A673 (cell line): ENCODE data around the gene PDCD11. TPM values are rescaled to one million over a fixed set of nuclear protein-coding genes. Genes with fewer than 3 reads are reported as not detected.

ENCODE experiments used
- BruUV-seq: library from RNA; stranded (reverse); fragments of 400-500 nt; replicated peaks from 2 replicates; lab custom pipeline; 2021; lab: Mats Ljungman, UMichigan
- CTCF ChIA-PET: fragments of 300-600 bp; sonication (Branson Sonifier 250); formaldehyde crosslinking; loops from one replicate; lab custom pipeline; 2022; ENCODE audit warnings: antibody characterized with exemption; lab: Charles Lee
- POLR2A ChIA-PET: fragments of 300-600 bp; sonication (Branson Sonifier 250); formaldehyde crosslinking; loops from one replicate; lab custom pipeline; 2022; ENCODE audit warnings: antibody characterized with exemption; ENCODE audit not compliant: low non-redundant PET; lab: Charles Lee
- DNase-seq: peaks from one replicate; pipeline ENCODE4 v3.0.0-alpha.2; 2015; ENCODE audit warnings: low spot score
- H3K27ac ChIP-seq: fragments of 200-600 bp; sonication (generic); 2 replicates; pipeline ENCODE4 v1.5.1; 2016; ENCODE audit warnings: mixed run types, low read depth, mild to moderate bottlenecking, mixed read lengths, antibody characterized with exemption, low read length; ENCODE audit not compliant: poor library complexity, severe bottlenecking
- H3K27me3 ChIP-seq: fragments of 200-600 bp; sonication (generic); replicated peaks from 2 replicates; pipeline ENCODE4 v1.6.1; 2017; ENCODE audit warnings: mixed run types, low read depth, mild to moderate bottlenecking, mixed read lengths, antibody characterized with exemption, low read length; ENCODE audit not compliant: insufficient read depth, poor library complexity
- H3K36me3 ChIP-seq: fragments of 200-600 bp; sonication (generic); 2 replicates; pipeline ENCODE4 v1.6.1; 2016; ENCODE audit warnings: mixed run types, mild to moderate bottlenecking, mixed read lengths, antibody characterized with exemption, low read length; ENCODE audit not compliant: insufficient read depth, poor library complexity, severe bottlenecking
- H3K4me1 ChIP-seq: fragments of 200-600 bp; sonication (generic); 2 replicates; pipeline ENCODE4 v1.6.1; 2017; ENCODE audit warnings: mixed run types, mild to moderate bottlenecking, mixed read lengths, antibody characterized with exemption, low read length; ENCODE audit not compliant: insufficient read depth, poor library complexity, severe bottlenecking
- H3K4me3 ChIP-seq: fragments of 200-600 bp; sonication (generic); 2 replicates; pipeline ENCODE4 v1.5.1; 2016; ENCODE audit warnings: low read depth, mixed run types, mild to moderate bottlenecking, mixed read lengths, low read length; ENCODE audit not compliant: poor library complexity, severe bottlenecking
- H3K9me3 ChIP-seq: fragments of 200-600 bp; sonication (generic); 2 replicates; pipeline ENCODE4 v1.6.1; 2016; ENCODE audit warnings: mixed run types, low read depth, mild to moderate bottlenecking, mixed read lengths, antibody characterized with exemption, low read length; ENCODE audit not compliant: poor library complexity, severe bottlenecking
- EZH2 ChIP-seq: fragments of 200-600 bp; sonication (generic); IDR thresholded peaks from 2 replicates; pipeline ENCODE4 v1.6.1; 2017; ENCODE audit warnings: borderline replicate concordance, low read depth, mild to moderate bottlenecking, mixed read lengths, antibody characterized with exemption, low read length; ENCODE audit not compliant: poor library complexity, severe bottlenecking
- intact Hi-C: fragments of 100-400 bp; cut with micrococcal nuclease; formaldehyde crosslinking; loops from one replicate; pipeline ENCODE4 v1.10.0; 2022; ENCODE audit not compliant: unreplicated experiment
- total RNA-seq: library from RNA; stranded (reverse); gene quantifications from 2 replicates; pipeline ENCODE4 v1.2.3, GENCODE V29; 2021
- TF ChIP-seq, protein P1 (sequence below): fragments of 300-800, 200-600 bp; sonication (generic); conservative IDR thresholded peaks from 2 replicates; pipeline ENCODE4 v1.5.1; 2017; ENCODE audit warnings: low read depth, mild to moderate bottlenecking, antibody characterized with exemption, low read length, moderate library complexity, mixed read lengths

PDCD11 gene
- total RNA-seq, 1 experiment from 2014 or later, result 78.1 TPM

- Histone ChIP-seq H3K36me3 (peaks cover 60% of the 10 kb centered on the region), H3K9me3 (no peaks in the 10 kb centered on the region), H3K27me3 (no peaks in the 10 kb centered on the region), H3K4me1 (peaks cover 5% of the 10 kb centered on the region), H3K27ac (no peak overlapping the region), H3K4me3 (no peak overlapping the region)
- intact Hi-C loops, result no loop called here
- ChIA-PET POLR2A (no interaction called here), CTCF (no interaction called here)
- TF ChIP-seq, protein P1, sequence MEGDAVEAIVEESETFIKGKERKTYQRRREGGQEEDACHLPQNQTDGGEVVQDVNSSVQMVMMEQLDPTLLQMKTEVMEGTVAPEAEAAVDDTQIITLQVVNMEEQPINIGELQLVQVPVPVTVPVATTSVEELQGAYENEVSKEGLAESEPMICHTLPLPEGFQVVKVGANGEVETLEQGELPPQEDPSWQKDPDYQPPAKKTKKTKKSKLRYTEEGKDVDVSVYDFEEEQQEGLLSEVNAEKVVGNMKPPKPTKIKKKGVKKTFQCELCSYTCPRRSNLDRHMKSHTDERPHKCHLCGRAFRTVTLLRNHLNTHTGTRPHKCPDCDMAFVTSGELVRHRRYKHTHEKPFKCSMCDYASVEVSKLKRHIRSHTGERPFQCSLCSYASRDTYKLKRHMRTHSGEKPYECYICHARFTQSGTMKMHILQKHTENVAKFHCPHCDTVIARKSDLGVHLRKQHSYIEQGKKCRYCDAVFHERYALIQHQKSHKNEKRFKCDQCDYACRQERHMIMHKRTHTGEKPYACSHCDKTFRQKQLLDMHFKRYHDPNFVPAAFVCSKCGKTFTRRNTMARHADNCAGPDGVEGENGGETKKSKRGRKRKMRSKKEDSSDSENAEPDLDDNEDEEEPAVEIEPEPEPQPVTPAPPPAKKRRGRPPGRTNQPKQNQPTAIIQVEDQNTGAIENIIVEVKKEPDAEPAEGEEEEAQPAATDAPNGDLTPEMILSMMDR, result no peak
- no peak for TF ChIP-seq EZH2
- DNase-seq, result no peak
- no TSS peak for BruUV-seq
Measured at GRCh38 chr10:103447187-103447586, 50.8 kb downstream of the PDCD11 start.

DNA sequence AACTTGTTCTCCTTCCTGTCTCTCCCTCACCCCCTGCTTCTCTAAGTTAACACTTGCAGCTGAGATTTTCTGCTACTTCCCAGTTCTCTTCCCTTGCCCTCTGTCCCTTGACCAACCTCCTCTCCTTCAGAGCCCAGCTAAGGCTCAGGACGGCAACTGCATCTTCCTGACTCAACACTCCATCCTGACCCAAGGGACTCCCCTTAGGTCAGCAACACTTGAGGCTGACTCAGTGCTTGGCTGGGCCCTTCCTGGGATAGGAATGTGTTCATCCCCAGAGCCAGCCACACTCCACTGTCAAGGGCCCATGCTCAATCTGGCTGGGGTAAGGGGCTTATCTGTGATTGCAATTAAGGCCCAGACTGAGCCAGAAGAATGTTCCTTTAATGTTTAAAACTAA lies 52.3 kb downstream of the PDCD11 start:
- BruUV-seq, result no TSS peak
- H3K27ac ChIP-seq, result no peak overlapping the region
- intact Hi-C loops, result no loop called here
- H3K4me3 ChIP-seq, result no peak overlapping the region
- no peak for DNase-seq
- H3K4me1 ChIP-seq, result peaks cover 5% of the 10 kb centered on the region
- peaks cover 45% of the 10 kb centered on the region for H3K36me3 ChIP-seq
- ChIA-PET CTCF (interaction anchor here (0.7 kb wide), 1 partner anchor 11 kb away, joined by 4 read pairs; no protein-coding TSS in a partner anchor), POLR2A (no interaction called here)
- H3K27me3 ChIP-seq, result no peaks in the 10 kb centered on the region
- H3K9me3 ChIP-seq, result no peaks in the 10 kb centered on the region
- TF ChIP-seq, protein P1, result no peak
- no peak for TF ChIP-seq EZH2

- DNase-seq, result no peak
- CTCF ChIA-PET, result interaction anchor here (0.7 kb wide), 1 partner anchor 10 kb away, joined by 4 read pairs; no protein-coding TSS in a partner anchor
Measured at GRCh38 chr10:103449208-103450144, 53.0 kb downstream of the PDCD11 start.

More at GRCh38 chr10:103449208-103450144, 53.0 kb downstream of the PDCD11 start:
- no peaks in the 10 kb centered on the region for H3K9me3 ChIP-seq
- H3K4me1 ChIP-seq, result peaks cover 5% of the 10 kb centered on the region
- H3K27me3 ChIP-seq, result no peaks in the 10 kb centered on the region
- no peak overlapping the region for H3K4me3 ChIP-seq
- TF ChIP-seq, protein P1, result no peak
- no peak for TF ChIP-seq EZH2
- no peak overlapping the region for H3K27ac ChIP-seq
- intact Hi-C loops, result no loop called here
- peaks cover 41% of the 10 kb centered on the region for H3K36me3 ChIP-seq
- BruUV-seq, result no TSS peak
- POLR2A ChIA-PET, result no interaction called here
